GM12878 (cell line): ENCODE measurements around the gene SLC45A3. TPM values are rescaled to one million over a fixed set of nuclear protein-coding genes. Genes with fewer than 3 reads are reported as not detected.

Experiments used
- ATAC-seq: fragments of 200-7000 bp; cut with Tn5 transposase; 3 replicates; pipeline ENCODE4 v1.9.1; 2020; ENCODE audit warnings: mild to moderate bottlenecking, moderate library complexity
- BruUV-seq: library from RNA; stranded (reverse); fragments of 400-500 nt; replicated peaks from 2 replicates; lab custom pipeline; 2021; lab: Mats Ljungman, UMichigan
- CTCF ChIA-PET: fragments of 300-600 bp; sonication (Branson Sonifier 250); formaldehyde crosslinking; extraction: SDS; loops from one replicate; lab custom pipeline; 2021; ENCODE audit warnings: inconsistent platforms; lab: Yijun Ruan, JAX
- POLR2A ChIA-PET: fragments of 350-600 bp; formaldehyde crosslinking; extraction: SDS; loops from one replicate; lab custom pipeline; 2021; ENCODE audit warnings: inconsistent platforms; lab: Charles Lee
- RAD21 ChIA-PET: fragments of 300-600 bp; sonication (Branson Sonifier 250); formaldehyde crosslinking; loops from one replicate; lab custom pipeline; 2023; ENCODE audit warnings: antibody characterized with exemption; ENCODE audit not compliant: unreplicated experiment; lab: Charles Lee
- SMC1A ChIA-PET: fragments of 300-600 bp; sonication (Branson Sonifier 250); formaldehyde crosslinking; loops from one replicate; lab custom pipeline; 2023; ENCODE audit not compliant: unreplicated experiment, uncharacterized antibody; lab: Charles Lee
- DNase-seq: peaks from one replicate; pipeline ENCODE4 v3.0.0-alpha.2; 2011; ENCODE audit warnings: low read depth, low spot score
- FAIRE-seq: peaks from 3 replicates; lab custom pipeline; 2011; peaks lifted over from hg19 to GRCh38; lab: Jason Lieb, UNC
- H2AFZ ChIP-seq: 2 replicates; pipeline ENCODE4 v1.6.0; 2011; ENCODE audit warnings: low read depth, low read length, control low read depth; ENCODE audit not compliant: control insufficient read depth
- H3K27ac ChIP-seq: 2 replicates; pipeline ENCODE4 v1.5.1; 2011; ENCODE audit warnings: control low read depth; ENCODE audit not compliant: control insufficient read depth, insufficient read depth
- H3K27me3 ChIP-seq, 2 experiments: replicated peaks in 1 of 2; 2 replicates each; pipeline versions ENCODE4 v1.6.0 to v1.6.1; 2011; ENCODE audit warnings: low read length in 1 of 2; ENCODE audit not compliant: control insufficient read depth in 2 of 2, insufficient read depth in 2 of 2
- H3K36me3 ChIP-seq, 2 experiments: 2 replicates each; pipeline ENCODE4 v1.5.1; 2011; ENCODE audit warnings: low read length in 1 of 2; ENCODE audit not compliant: control insufficient read depth in 2 of 2, insufficient read depth in 2 of 2
- H3K4me1 ChIP-seq: 2 replicates; pipeline ENCODE4 v1.6.1; 2011; ENCODE audit warnings: mild to moderate bottlenecking, low read length, moderate library complexity, mixed read lengths; ENCODE audit not compliant: control insufficient read depth, insufficient read depth
- H3K4me2 ChIP-seq: 2 replicates; pipeline ENCODE4 v1.6.0; 2011; ENCODE audit warnings: control low read depth; ENCODE audit not compliant: control insufficient read depth, insufficient read depth
- H3K4me3 ChIP-seq: fragments of 200-600 bp; sonication (generic); 2 replicates; pipeline ENCODE4 v1.5.1; 2016
- H3K79me2 ChIP-seq: 2 replicates; pipeline ENCODE4 v1.6.0; 2011; ENCODE audit warnings: low read length; ENCODE audit not compliant: control insufficient read depth, insufficient read depth
- H3K9ac ChIP-seq: 2 replicates; pipeline ENCODE4 v1.8.0; 2011; ENCODE audit warnings: low read length, control low read depth, mixed read lengths; ENCODE audit not compliant: control insufficient read depth, insufficient read depth
- H3K9me3 ChIP-seq: replicated peaks from 3 replicates; pipeline ENCODE4 v1.5.1; 2011; ENCODE audit warnings: mild to moderate bottlenecking, low read length; ENCODE audit not compliant: control insufficient read depth, insufficient read depth
- H4K20me1 ChIP-seq: 2 replicates; pipeline ENCODE4 v1.6.0; 2011; ENCODE audit not compliant: control insufficient read depth, insufficient read depth
- HCFC1 ChIP-seq: fragments of 150-350 bp; IDR thresholded peaks from 2 replicates; pipeline ENCODE4 v1.6.1; 2014; ENCODE audit warnings: low read length
- RAD21 ChIP-seq: IDR thresholded peaks from 2 replicates; pipeline ENCODE4 v1.6.1; 2011; ENCODE audit warnings: mild to moderate bottlenecking, low read depth, low read length, moderate library complexity; ENCODE audit not compliant: insufficient read depth
- TBL1XR1 ChIP-seq: IDR thresholded peaks from 2 replicates; pipeline ENCODE4 v1.6.1; 2012; ENCODE audit warnings: low read depth, low read length, improper control_type of control experiment
- WGBS: methylation state at CpG from one replicate; pipeline ENCODE4 v1.1.6; 2016; ENCODE audit warnings: low lambda C conversion rate; ENCODE audit not compliant: insufficient replicate concordance, insufficient coverage; ENCODE audit errors: missing lambda C conversion rate; 5-methylcytosine and 5-hydroxymethylcytosine counted together
- in situ Hi-C: fragments of 300-500 bp; cut with MboI; formaldehyde crosslinking; loops from 9 replicates; pipeline ENCODE4 v1.14.3; 2018; ENCODE audit warnings: mixed read lengths
- intact Hi-C: fragments of 100-400 bp; cut with micrococcal nuclease; formaldehyde crosslinking; loops from one replicate; pipeline ENCODE4 v1.14.2; 2022; ENCODE audit not compliant: unreplicated experiment
- polyA plus RNA-seq, 11 experiments: library from polyadenylated mRNA; depleted of rRNA in 4 of 11; unstranded in 6 of 11; stranded (reverse) in 5 of 11; fragments of >200 nt; fragmentation: Nextera tagmentation in 4 of 11; fragmentation: Illumina TruSeq in 1 of 11; extraction: Ambion mirVana in 4 of 11; extraction: Trizol in 1 of 11; gene quantifications; 1 replicate in 1 of 11; 2 replicates in 10 of 11; pipeline versions ENCODE4 v1.2.1 to v1.2.3, GENCODE V29; 2011 to 2016; ENCODE audit warnings: inconsistent platforms in 2 of 11, missing spikeins in 2 of 11, low read depth in 1 of 11
- total RNA-seq, 4 experiments: library from RNA; depleted of rRNA in 3 of 4; stranded (reverse); fragments of >200 nt in 3 of 4; fragmentation: Illumina TruSeq in 1 of 4; extraction: Trizol in 1 of 4; gene quantifications; 2 replicates each; pipeline versions ENCODE4 v1.2.1 to v1.2.3, GENCODE V29; 2013 to 2021
- TF ChIP-seq, protein P1 (sequence below), 3 experiments: IDR thresholded peaks in 2 of 3; conservative IDR thresholded peaks in 1 of 3; 2 replicates each; pipeline ENCODE4 v1.5.1; 2011; ENCODE audit warnings: low read depth in 3 of 3, low read length in 3 of 3, mild to moderate bottlenecking in 3 of 3, control low read depth in 2 of 3, moderate library complexity in 2 of 3, inconsistent platforms in 1 of 3, mixed read lengths in 1 of 3; ENCODE audit not compliant: control insufficient read depth in 2 of 3, insufficient read depth in 1 of 3; ENCODE audit errors: extremely low read depth in 1 of 3

The SLC45A3 gene
- total and polyA plus RNA-seq, 10 of the 15 experiments (the other 5 are each of a cell fraction or from before 2014, with no cell fraction given) = 0.26 to 10.3 (median 4.1) TPM

- 81% methylated on average over 11 of the region's 11 CpGs for WGBS
- DNase-seq (no peak), ATAC-seq (no peak), FAIRE-seq (no peak)
- Histone ChIP-seq H3K9me3 (no peaks in the 10 kb centered on the region), H3K27ac (no peak overlapping the region), H3K4me3 (no peak overlapping the region), H2AFZ (no peak overlapping the region), H3K27me3 (no peaks in the 10 kb centered on the region), H3K79me2 (peaks cover 5% of the 10 kb centered on the region), H3K9ac (no peak overlapping the region), H3K36me3 (no peaks in the 10 kb centered on the region), H3K4me1 (peaks cover 54% of the 10 kb centered on the region), H4K20me1 (0 out of 2 replicates have a peak, but pooled peaks cover 7% of the 10 kb centered on the region), H3K4me2 (peak overlapping the region; percentile 45)
- ChIA-PET POLR2A (interaction anchor here (0.6 to 0.7 kb wide), 2 partner anchors 81 to 113 kb away, joined by 5 read pairs; no protein-coding TSS in a partner anchor), CTCF (interaction anchor here (1.1 to 31.9 kb wide), 7 partner anchors 15 to 305 kb away, joined by 3 to 1339 read pairs (median 5); no protein-coding TSS in a partner anchor), SMC1A (interaction anchor here (1.6 to 26.7 kb wide), 4 partner anchors 13 to 84 kb away, joined by 3 to 1008 read pairs (median 25); no protein-coding TSS in a partner anchor), RAD21 (interaction anchor here (0.7 to 11.4 kb wide), 4 partner anchors 14 to 60 kb away, joined by 3 to 194 read pairs (median 10); no protein-coding TSS in a partner anchor)
- no TSS peak for BruUV-seq
- in situ Hi-C loops = no loop called here
- TF ChIP-seq, protein P1, sequence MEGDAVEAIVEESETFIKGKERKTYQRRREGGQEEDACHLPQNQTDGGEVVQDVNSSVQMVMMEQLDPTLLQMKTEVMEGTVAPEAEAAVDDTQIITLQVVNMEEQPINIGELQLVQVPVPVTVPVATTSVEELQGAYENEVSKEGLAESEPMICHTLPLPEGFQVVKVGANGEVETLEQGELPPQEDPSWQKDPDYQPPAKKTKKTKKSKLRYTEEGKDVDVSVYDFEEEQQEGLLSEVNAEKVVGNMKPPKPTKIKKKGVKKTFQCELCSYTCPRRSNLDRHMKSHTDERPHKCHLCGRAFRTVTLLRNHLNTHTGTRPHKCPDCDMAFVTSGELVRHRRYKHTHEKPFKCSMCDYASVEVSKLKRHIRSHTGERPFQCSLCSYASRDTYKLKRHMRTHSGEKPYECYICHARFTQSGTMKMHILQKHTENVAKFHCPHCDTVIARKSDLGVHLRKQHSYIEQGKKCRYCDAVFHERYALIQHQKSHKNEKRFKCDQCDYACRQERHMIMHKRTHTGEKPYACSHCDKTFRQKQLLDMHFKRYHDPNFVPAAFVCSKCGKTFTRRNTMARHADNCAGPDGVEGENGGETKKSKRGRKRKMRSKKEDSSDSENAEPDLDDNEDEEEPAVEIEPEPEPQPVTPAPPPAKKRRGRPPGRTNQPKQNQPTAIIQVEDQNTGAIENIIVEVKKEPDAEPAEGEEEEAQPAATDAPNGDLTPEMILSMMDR (IDR thresholded peaks at IDR 0.05 in 2 of 3, conservative IDR thresholded peaks at IDR 0.05 in 1 of 3; ENCODE audit: control insufficient read depth in 2 of 3, extremely low read depth in 1 of 3, insufficient read depth in 1 of 3, low read depth in 3 of 3, low read length in 3 of 3) = peak in 2 of 3 experiments; percentile 3 to 38; a peak in 1 of 6 replicates
- no peak for TF ChIP-seq TBL1XR1
- TF ChIP-seq HCFC1 = no peak
- TF ChIP-seq RAD21 = 0 out of 2 replicates have a peak, but pooled peaks have one; percentile 15
- intact Hi-C loops = no loop called here
These were observed 7.9 kb downstream of the SLC45A3 start for GRCh38 chr1:205672395-205672889.
